Muscle of arm (tissue), 12 donors: ENCODE results near the gene ARF6. TPM values are rescaled to one million over a fixed set of nuclear protein-coding genes. Genes with fewer than 3 reads are reported as not detected.
"Not testable (repeated sequence)": the region's sequence is repeated elsewhere in the genome, so short reads cannot be mapped to it uniquely, and the experiment has no call there.

Experiments used
- DNase-seq: peaks from one replicate; pipeline ENCODE4 v3.0.0-alpha.2; 2013
- polyA plus RNA-seq, 12 donors: library from polyadenylated mRNA; unstranded; fragments of 120-200 nt; gene quantifications; one replicate each; pipeline ENCODE4 v1.2.1, GENCODE V29; 2013; ENCODE audit not compliant: insufficient read length in 12 of 12

ARF6 gene
- polyA plus RNA-seq, 12 donors: 29.1 to 146 (median 37.7) TPM

GRCh38 chr14:49936882-49937281 lies 44.0 kb downstream of the ARF6 start:
- not testable (repeated sequence) for DNase-seq

- DNase-seq: not testable (repeated sequence)
Measured at GRCh38 chr14:49939215-49939614, 46.3 kb downstream of the ARF6 start.

GRCh38 chr14:49939884-49940510 lies 47.1 kb downstream of the ARF6 start:
- DNase-seq: no peak

- no peak for DNase-seq
Measured at GRCh38 chr14:49940808-49941421, 48.0 kb downstream of the ARF6 start.

GRCh38 chr14:49942090-49942489 lies 49.2 kb downstream of the ARF6 start:
- DNase-seq: no peak

GRCh38 chr14:49944501-49944900 lies 51.6 kb downstream of the ARF6 start:
- no peak for DNase-seq

GRCh38 chr14:49945448-49946319 lies 52.8 kb downstream of the ARF6 start:
- DNase-seq: no peak

Other genes with a start within 250 kb of the ARF6 start
- gene POLE2, start 204.9 kb upstream of the ARF6 start, polyA plus RNA-seq: 10 to 100 TPM in 3 of 12 donors, 1 to 10 TPM in 8, not detected in 1; 5.2 to 20.4 (median 8.4) TPM
- gene KLHDC1, start 200.0 kb upstream of the ARF6 start, polyA plus RNA-seq: 10 to 100 TPM in 1 of 12 donors, 1 to 10 TPM in 10, not detected in 1; 4.8 to 17.3 (median 5.8) TPM
- 10 to 100 TPM in 11 of 12 donors, not detected in 1; 60.7 to 87.8 (median 74.5) TPM for gene KLHDC2, start 124.9 kb upstream of the ARF6 start, polyA plus RNA-seq
- gene NEMF, start 40.3 kb upstream of the ARF6 start, polyA plus RNA-seq: 10 to 100 TPM in 11 of 12 donors, not detected in 1; 38.6 to 88.2 (median 52.4) TPM
- 10 to 100 TPM in 7 of 12 donors, 1 to 10 TPM in 4, not detected in 1; 7.6 to 14.4 (median 11.4) TPM for gene VCPKMT, start 223.5 kb downstream of the ARF6 start, polyA plus RNA-seq